Lung (tissue), 12 donors: ENCODE results near the gene VRK3. TPM values are rescaled to one million over a fixed set of nuclear protein-coding genes. Genes with fewer than 3 reads are reported as not detected.

Source experiments
- ATAC-seq: fragments of 200-7000 bp; cut with Tn5 transposase; one replicate; pipeline ENCODE4 v1.9.1; 2020; ENCODE audit warnings: moderate number of reproducible peaks; ENCODE audit not compliant: insufficient read depth, low FRiP score
- DNase-seq, 3 donors: peaks; one replicate each; pipeline ENCODE4 v3.0.0-alpha.2; 2013 to 2017
- H3K27ac ChIP-seq, 2 donors: one replicate each; pipeline ENCODE4 v1.5.1; 2013; ENCODE audit warnings: mild to moderate bottlenecking in 2 of 2, moderate library complexity in 2 of 2, control low read depth in 1 of 2, inconsistent platforms in 1 of 2, low read depth in 1 of 2, low read length in 1 of 2
- H3K27me3 ChIP-seq, 3 donors: one replicate each; pipeline ENCODE4 v1.5.1; 2013; ENCODE audit warnings: low read length in 2 of 3; ENCODE audit not compliant: control insufficient read depth in 3 of 3, insufficient read depth in 3 of 3
- H3K36me3 ChIP-seq, 4 donors: one replicate each; pipeline ENCODE4 v1.5.1; 2013; ENCODE audit warnings: low read length in 4 of 4, mild to moderate bottlenecking in 1 of 4, moderate library complexity in 1 of 4; ENCODE audit not compliant: control insufficient read depth in 4 of 4, insufficient read depth in 4 of 4
- H3K4me1 ChIP-seq, 5 donors: one replicate each; pipeline ENCODE4 v1.5.1; 2013; ENCODE audit warnings: low read length in 5 of 5, mild to moderate bottlenecking in 2 of 5, moderate library complexity in 1 of 5; ENCODE audit not compliant: control insufficient read depth in 5 of 5, insufficient read depth in 5 of 5
- H3K4me3 ChIP-seq: one replicate; pipeline ENCODE4 v1.5.1; 2013; ENCODE audit warnings: mild to moderate bottlenecking, control low read depth, moderate library complexity
- H3K9ac ChIP-seq, 2 donors: one replicate each; pipeline ENCODE4 v1.5.1; 2013; ENCODE audit warnings: low read length in 2 of 2, control low read depth in 1 of 2; ENCODE audit not compliant: insufficient read depth in 1 of 2
- H3K9me3 ChIP-seq, 4 donors: one replicate each; pipeline ENCODE4 v1.5.1; 2013; ENCODE audit warnings: low read length in 3 of 4, mild to moderate bottlenecking in 1 of 4, moderate library complexity in 1 of 4; ENCODE audit not compliant: control insufficient read depth in 4 of 4, insufficient read depth in 3 of 4
- WGBS, 2 donors: extraction: QIAGEN DNeasy Blood & Tissue Kit; methylation state at CpG; one replicate each; pipeline ENCODE4 v1.1.7; 2013; 5-methylcytosine and 5-hydroxymethylcytosine counted together
- polyA plus RNA-seq, 2 donors: library from polyadenylated mRNA; stranded (reverse); fragments of 200-250 nt; gene quantifications; one replicate each; pipeline ENCODE4 v1.2.1, GENCODE V29; 2013
- total RNA-seq, 2 donors: library from RNA; depleted of rRNA in 1 of 2; stranded (reverse); fragments of >200 nt in 1 of 2; gene quantifications; one replicate each; pipeline ENCODE4 v1.2.1, GENCODE V29; 2014 to 2021
- TF ChIP-seq, protein P1 (sequence below): IDR thresholded peaks from 2 replicates; pipeline ENCODE4 v1.5.1; 2012; ENCODE audit warnings: mild to moderate bottlenecking; ENCODE audit errors: control extremely low read depth, extremely low read depth
- donor health status: control.
- donor health status: control.
- donor health status: Bipolar disorder and iron deficiency.
- donor health status: healthy.
- donor health status: DM: yes; HTN: yes; CAD: no.

VRK3 gene
- total and polyA plus RNA-seq, 4 donors = 15.7 to 48.0 (median 34.4) TPM

DNA sequence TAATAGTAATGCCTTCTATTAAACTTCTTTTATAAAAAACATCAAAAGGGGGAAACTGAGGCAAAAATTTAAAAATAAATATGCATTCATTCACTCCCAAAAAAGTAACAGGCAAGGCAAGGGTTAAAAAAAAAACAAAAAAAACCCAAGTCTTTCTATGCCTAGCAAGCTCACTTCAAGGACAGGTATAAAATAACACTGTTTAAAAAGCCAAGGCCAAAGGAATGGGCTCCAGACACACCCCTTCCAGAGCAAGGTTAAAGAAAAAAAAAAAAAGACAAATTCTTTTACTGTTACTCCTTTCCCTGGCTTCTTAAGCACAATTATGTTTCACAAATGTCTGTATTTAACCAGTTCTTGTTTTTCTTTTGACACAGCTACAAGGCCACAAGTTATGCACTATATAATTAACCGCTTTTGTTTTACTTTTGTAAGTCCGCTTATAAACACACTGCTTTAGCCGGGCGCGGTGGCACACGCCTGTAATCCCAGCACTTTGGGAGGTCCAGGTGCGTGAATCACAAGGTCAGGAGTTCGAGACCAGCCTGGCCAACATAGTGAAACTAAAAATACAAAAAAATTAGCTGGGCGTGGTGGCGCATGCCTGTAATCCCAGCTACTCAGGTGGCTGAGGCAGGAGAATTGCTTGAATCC, 67.8 kb downstream of the VRK3 start:
- Histone ChIP-seq H3K4me3 (no peak overlapping the region), H3K27ac (no peak overlapping the region), H3K27me3 (no peaks in the 10 kb centered on the region), H3K36me3 (no peaks in the 10 kb centered on the region), H3K9me3 (no peaks in the 10 kb centered on the region), H3K9ac (no peak overlapping the region), H3K4me1 (peaks cover 0 to 43% (median 10%) of the 10 kb centered on the region in 5 donors)
- WGBS, 2 donors = 70 to 78% methylated on average over 10 of the region's 10 CpGs
- DNase-seq (peak in 1 of 3 donors; percentile 30), ATAC-seq (no peak)
- TF ChIP-seq, protein P1, sequence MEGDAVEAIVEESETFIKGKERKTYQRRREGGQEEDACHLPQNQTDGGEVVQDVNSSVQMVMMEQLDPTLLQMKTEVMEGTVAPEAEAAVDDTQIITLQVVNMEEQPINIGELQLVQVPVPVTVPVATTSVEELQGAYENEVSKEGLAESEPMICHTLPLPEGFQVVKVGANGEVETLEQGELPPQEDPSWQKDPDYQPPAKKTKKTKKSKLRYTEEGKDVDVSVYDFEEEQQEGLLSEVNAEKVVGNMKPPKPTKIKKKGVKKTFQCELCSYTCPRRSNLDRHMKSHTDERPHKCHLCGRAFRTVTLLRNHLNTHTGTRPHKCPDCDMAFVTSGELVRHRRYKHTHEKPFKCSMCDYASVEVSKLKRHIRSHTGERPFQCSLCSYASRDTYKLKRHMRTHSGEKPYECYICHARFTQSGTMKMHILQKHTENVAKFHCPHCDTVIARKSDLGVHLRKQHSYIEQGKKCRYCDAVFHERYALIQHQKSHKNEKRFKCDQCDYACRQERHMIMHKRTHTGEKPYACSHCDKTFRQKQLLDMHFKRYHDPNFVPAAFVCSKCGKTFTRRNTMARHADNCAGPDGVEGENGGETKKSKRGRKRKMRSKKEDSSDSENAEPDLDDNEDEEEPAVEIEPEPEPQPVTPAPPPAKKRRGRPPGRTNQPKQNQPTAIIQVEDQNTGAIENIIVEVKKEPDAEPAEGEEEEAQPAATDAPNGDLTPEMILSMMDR = no peak

DNA sequence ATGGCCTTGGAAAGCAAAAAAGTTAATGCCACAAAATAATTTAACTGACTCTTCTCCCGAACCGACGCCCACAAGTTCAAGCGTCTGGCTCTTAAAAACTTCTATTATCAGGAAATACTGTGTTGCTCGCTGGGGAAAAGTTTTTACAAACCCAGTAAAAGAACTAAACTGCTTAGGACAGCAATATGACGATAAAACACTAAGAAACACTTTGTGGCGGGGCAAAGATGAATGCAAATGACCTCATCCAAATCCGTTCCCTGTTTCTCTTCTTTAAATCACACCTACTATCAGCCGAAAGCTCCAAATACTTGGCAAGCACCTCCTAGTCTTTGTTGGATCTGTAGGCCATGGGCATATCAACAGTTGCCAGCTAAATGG, 69.1 kb downstream of the VRK3 start:
- Histone ChIP-seq H3K4me1 (peaks cover 0 to 47% (median 13%) of the 10 kb centered on the region in 5 donors), H3K4me3 (no peak overlapping the region), H3K27me3 (no peaks in the 10 kb centered on the region), H3K9ac (no peak overlapping the region), H3K27ac (no peak overlapping the region), H3K9me3 (no peaks in the 10 kb centered on the region), H3K36me3 (no peaks in the 10 kb centered on the region)
- WGBS, 2 donors = 65 to 77% methylated on average over 9 of the region's 9 CpGs
- TF ChIP-seq, protein P1 = no peak
- ATAC-seq (no peak), DNase-seq (peak in 2 of 3 donors; percentile 47 to 55)

DNA sequence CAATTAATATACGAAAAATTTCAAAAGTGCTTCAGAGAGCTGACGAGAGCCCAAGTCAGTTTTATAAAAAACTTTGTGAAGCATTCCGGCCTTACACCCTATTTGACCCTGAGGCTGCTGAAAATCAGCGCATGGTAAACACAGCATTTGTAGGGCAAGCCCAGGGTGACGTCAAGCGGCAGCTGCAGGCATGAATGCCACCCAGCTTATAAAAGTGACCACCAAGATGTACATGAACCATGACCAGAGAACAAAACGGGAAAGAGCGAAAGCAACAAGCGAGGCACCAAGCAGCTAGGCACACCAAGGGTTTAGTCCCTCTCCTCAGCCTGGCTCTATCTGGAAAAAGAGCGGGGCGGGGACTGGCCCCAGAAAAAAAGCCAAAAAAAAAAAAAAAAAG, 70.2 kb downstream of the VRK3 start:
- H3K27ac ChIP-seq = no peak overlapping the region
- H3K36me3 ChIP-seq = no peaks in the 10 kb centered on the region
- peaks cover 0 to 47% (median 13%) of the 10 kb centered on the region in 5 donors for H3K4me1 ChIP-seq
- no peaks in the 10 kb centered on the region for H3K27me3 ChIP-seq
- DNase-seq = peak; percentile 48 to 61 (median 57)
- no peak overlapping the region for H3K9ac ChIP-seq
- 52 to 67% methylated on average over 11 of the region's 11 CpGs for WGBS, 2 donors
- ATAC-seq = no peak
- TF ChIP-seq, protein P1 = no peak
- no peak overlapping the region for H3K4me3 ChIP-seq
- H3K9me3 ChIP-seq = no peaks in the 10 kb centered on the region
